B cell (primary cell): ENCODE measurements around the gene DCDC1. TPM values are rescaled to one million over a fixed set of nuclear protein-coding genes. Genes with fewer than 3 reads are reported as not detected.

Source experiments
- ATAC-seq: fragments of 200-7000 bp; cut with Tn5 transposase; one replicate; pipeline ENCODE4 v1.10.0; 2021; ENCODE audit warnings: low read depth, mild to moderate bottlenecking, moderate number of reproducible peaks, moderate library complexity
- CTCF ChIA-PET: fragments of 350-600 bp; sonication (Branson Sonifier 250); formaldehyde crosslinking; loops from one replicate; lab custom pipeline; 2021; ENCODE audit warnings: antibody characterized with exemption, inconsistent platforms; lab: Charles Lee
- POLR2A ChIA-PET: fragments of 350-600 bp; sonication (Branson Sonifier 250); formaldehyde crosslinking; loops from one replicate; lab custom pipeline; 2021; ENCODE audit warnings: antibody characterized with exemption; lab: Charles Lee
- DNase-seq: peaks from one replicate; pipeline ENCODE4 v3.0.0; 2013
- H2AFZ ChIP-seq: 2 replicates; pipeline ENCODE4 v1.6.1; 2012; ENCODE audit warnings: mild to moderate bottlenecking, low read depth, low read length; ENCODE audit not compliant: insufficient read depth, poor library complexity, severe bottlenecking
- H3K27ac ChIP-seq, 2 donors: 1 replicate in 1 of 2; 2 replicates in 1 of 2; pipeline ENCODE4 v1.5.1; 2012 to 2013; ENCODE audit warnings: low read length in 2 of 2, mild to moderate bottlenecking in 2 of 2, moderate library complexity in 1 of 2
- H3K27me3 ChIP-seq, 4 experiments: fragments of 200-600 bp in 1 of 4; sonication (generic) in 1 of 4; replicated peaks in 1 of 4; 1 replicate in 2 of 4; 2 replicates in 2 of 4; pipeline versions ENCODE4 v1.6.1 to v1.7.0; 2013 to 2016; ENCODE audit warnings: low read length in 3 of 4, mild to moderate bottlenecking in 2 of 4, mixed read lengths in 1 of 4, moderate library complexity in 1 of 4; ENCODE audit not compliant: insufficient read depth in 4 of 4, control insufficient read depth in 3 of 4; ENCODE audit errors: control extremely low read depth in 1 of 4
- H3K36me3 ChIP-seq, 2 experiments: replicated peaks in 1 of 2; 1 replicate in 1 of 2; 2 replicates in 1 of 2; pipeline versions ENCODE4 v1.6.1 to v1.7.1; 2013; ENCODE audit warnings: low read length in 1 of 2; ENCODE audit not compliant: insufficient read depth in 2 of 2, control insufficient read depth in 1 of 2; ENCODE audit errors: control extremely low read depth in 1 of 2, extremely low read depth in 1 of 2
- H3K4me1 ChIP-seq, 2 donors: fragments of 200-600 bp in 1 of 2; sonication (generic) in 1 of 2; 1 replicate in 1 of 2; 2 replicates in 1 of 2; pipeline versions ENCODE4 v1.5.1 to v1.6.1; 2013 to 2017; ENCODE audit warnings: low read length in 2 of 2; ENCODE audit not compliant: control insufficient read depth in 2 of 2, insufficient read depth in 2 of 2
- H3K4me2 ChIP-seq: replicated peaks from 2 replicates; pipeline ENCODE3; 2012; ENCODE audit warnings: mild to moderate bottlenecking, low read depth, low read length; ENCODE audit not compliant: poor library complexity, severe bottlenecking
- H3K4me3 ChIP-seq, 5 experiments: fragments of 200-600 bp in 1 of 5; sonication (generic) in 1 of 5; 1 replicate in 3 of 5; 2 replicates in 2 of 5; pipeline versions ENCODE4 v1.5.1 to v1.7.0; 2011 to 2016; ENCODE audit warnings: low read length in 4 of 5, mild to moderate bottlenecking in 4 of 5, low read depth in 2 of 5, control low read depth in 1 of 5, moderate library complexity in 1 of 5; ENCODE audit not compliant: insufficient read depth in 1 of 5; ENCODE audit errors: control extremely low read depth in 1 of 5, extremely low read depth in 1 of 5
- H3K79me2 ChIP-seq: fragments of 200-600 bp; sonication (generic); one replicate; pipeline ENCODE4 v1.6.0; 2016; ENCODE audit warnings: low read length; ENCODE audit not compliant: control insufficient read depth, insufficient read depth
- H3K9ac ChIP-seq: fragments of 200-600 bp; sonication (generic); 2 replicates; pipeline ENCODE4 v1.6.1; 2017; ENCODE audit warnings: mild to moderate bottlenecking, low read length, moderate library complexity
- H3K9me3 ChIP-seq, 3 donors: one replicate each; pipeline versions ENCODE4 v1.6.1 to v1.7.1; 2013; ENCODE audit warnings: low read length in 2 of 3; ENCODE audit not compliant: control insufficient read depth in 2 of 3, insufficient read depth in 1 of 3; ENCODE audit errors: control extremely low read depth in 1 of 3
- H4K20me1 ChIP-seq: 2 replicates; pipeline ENCODE4 v1.6.0; 2012; ENCODE audit warnings: mild to moderate bottlenecking, low read length; ENCODE audit not compliant: insufficient read depth, control insufficient read depth, poor library complexity, severe bottlenecking
- H3K27ac Mint-ChIP-seq: one replicate; pipeline ENCODE4 v1.8.0; 2021; ENCODE audit warnings: mixed read lengths
- H3K27me3 Mint-ChIP-seq: one replicate; pipeline ENCODE4 v1.8.0; 2021; ENCODE audit warnings: mixed read lengths
- H3K4me1 Mint-ChIP-seq: one replicate; pipeline ENCODE4 v1.8.0; 2021; ENCODE audit warnings: mixed read lengths
- H3K4me3 Mint-ChIP-seq: one replicate; pipeline ENCODE4 v1.8.0; 2021; ENCODE audit warnings: mixed read lengths
- H3K9me3 Mint-ChIP-seq: one replicate; pipeline ENCODE4 v1.8.0; 2022; ENCODE audit warnings: mixed read lengths; ENCODE audit not compliant: insufficient read depth
- EZH2 ChIP-seq: IDR thresholded peaks from 2 replicates; pipeline ENCODE4 v1.6.1; 2012; ENCODE audit warnings: borderline replicate concordance, low read depth, mild to moderate bottlenecking, moderate library complexity, low read length; ENCODE audit not compliant: insufficient read depth, poor library complexity, severe bottlenecking
- WGBS: methylation state at CpG from one replicate; pipeline ENCODE4 v1.1.5; 2013; ENCODE audit warnings: missing lambda C conversion rate; ENCODE audit not compliant: insufficient coverage; 5-methylcytosine and 5-hydroxymethylcytosine counted together
- intact Hi-C: fragments of 100-400 bp; cut with micrococcal nuclease; formaldehyde crosslinking; loops from one replicate; pipeline ENCODE4 v1.10.0; 2022
- polyA plus RNA-seq: library from polyadenylated mRNA; depleted of rRNA; stranded (reverse); fragments of >200 nt; gene quantifications from 2 replicates; pipeline ENCODE4 v1.2.3, GENCODE V29; 2012
- total RNA-seq, 2 donors: library from RNA; stranded (reverse); fragments of 120-200 nt in 1 of 2; gene quantifications; 1 replicate in 1 of 2; 2 replicates in 1 of 2; pipeline versions ENCODE4 v1.2.3 to v1.2.4, GENCODE V29; 2013 to 2022
- TF ChIP-seq, protein P1 (sequence below): fragments of 200-600 bp; IDR thresholded peaks from one replicate; pipeline ENCODE4 v1.8.0; 2022; ENCODE audit warnings: antibody characterized with exemption, mild to moderate bottlenecking

The DCDC1 gene
- total and polyA plus RNA-seq, 2 donors (not counting 1 experiment from before 2014, with no cell fraction given): not detected

DNA sequence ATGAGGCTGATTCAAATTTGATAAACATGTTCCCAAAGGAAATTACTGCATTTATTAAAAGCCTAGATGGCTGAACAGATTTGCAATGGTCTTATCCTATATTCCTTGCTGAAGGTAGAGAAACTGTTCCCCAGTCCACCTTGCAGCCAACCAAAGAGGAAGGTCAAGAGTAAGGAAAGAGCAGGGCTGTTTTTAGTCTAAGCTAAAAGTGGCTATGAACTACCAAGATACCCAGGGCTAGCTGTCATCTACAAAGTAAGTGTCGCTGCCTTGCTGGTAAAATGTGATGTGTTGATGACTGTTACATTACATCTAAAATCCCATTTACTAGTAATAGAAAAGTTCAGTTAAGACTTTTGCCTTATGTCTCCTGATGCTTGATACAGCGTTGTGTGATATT is 493.3 kb downstream of the DCDC1 start:
- H3K4me2 ChIP-seq: no peak overlapping the region
- no peaks in the 10 kb centered on the region for H3K27me3 ChIP-seq
- no peak overlapping the region for H2AFZ ChIP-seq
- Mint-ChIP-seq H3K4me3 (no peak overlapping the region), H3K27ac (no peak overlapping the region), H3K9me3 (no peaks in the 10 kb centered on the region), H3K4me1 (no peaks in the 10 kb centered on the region), H3K27me3 (no peaks in the 10 kb centered on the region)
- no peaks in the 10 kb centered on the region for H3K9me3 ChIP-seq
- ATAC-seq (no peak), DNase-seq (no peak)
- no peak overlapping the region for H3K4me3 ChIP-seq
- H4K20me1 ChIP-seq: no peaks in the 10 kb centered on the region
- POLR2A ChIA-PET: no interaction called here
- H3K4me1 ChIP-seq: no peaks in the 10 kb centered on the region
- no peaks in the 10 kb centered on the region for H3K36me3 ChIP-seq
- H3K27ac ChIP-seq: no peak overlapping the region
- intact Hi-C loops: no loop called here
- no peak for TF ChIP-seq EZH2
- TF ChIP-seq, protein P1, sequence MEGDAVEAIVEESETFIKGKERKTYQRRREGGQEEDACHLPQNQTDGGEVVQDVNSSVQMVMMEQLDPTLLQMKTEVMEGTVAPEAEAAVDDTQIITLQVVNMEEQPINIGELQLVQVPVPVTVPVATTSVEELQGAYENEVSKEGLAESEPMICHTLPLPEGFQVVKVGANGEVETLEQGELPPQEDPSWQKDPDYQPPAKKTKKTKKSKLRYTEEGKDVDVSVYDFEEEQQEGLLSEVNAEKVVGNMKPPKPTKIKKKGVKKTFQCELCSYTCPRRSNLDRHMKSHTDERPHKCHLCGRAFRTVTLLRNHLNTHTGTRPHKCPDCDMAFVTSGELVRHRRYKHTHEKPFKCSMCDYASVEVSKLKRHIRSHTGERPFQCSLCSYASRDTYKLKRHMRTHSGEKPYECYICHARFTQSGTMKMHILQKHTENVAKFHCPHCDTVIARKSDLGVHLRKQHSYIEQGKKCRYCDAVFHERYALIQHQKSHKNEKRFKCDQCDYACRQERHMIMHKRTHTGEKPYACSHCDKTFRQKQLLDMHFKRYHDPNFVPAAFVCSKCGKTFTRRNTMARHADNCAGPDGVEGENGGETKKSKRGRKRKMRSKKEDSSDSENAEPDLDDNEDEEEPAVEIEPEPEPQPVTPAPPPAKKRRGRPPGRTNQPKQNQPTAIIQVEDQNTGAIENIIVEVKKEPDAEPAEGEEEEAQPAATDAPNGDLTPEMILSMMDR: no peak
- 100% methylated on average over 1 of the region's 2 CpGs for WGBS
- H3K79me2 ChIP-seq: no peaks in the 10 kb centered on the region
- H3K9ac ChIP-seq: no peak overlapping the region
- CTCF ChIA-PET: no interaction called here

- Histone ChIP-seq H3K9ac (no peak overlapping the region), H3K4me3 (no peak overlapping the region), H3K4me2 (no peak overlapping the region), H2AFZ (no peak overlapping the region), H3K79me2 (no peaks in the 10 kb centered on the region), H3K4me1 (no peaks in the 10 kb centered on the region), H3K27me3 (no peaks in the 10 kb centered on the region), H3K9me3 (no peaks in the 10 kb centered on the region), H3K36me3 (no peaks in the 10 kb centered on the region), H3K27ac (no peak overlapping the region), H4K20me1 (no peaks in the 10 kb centered on the region)
- H3K4me1 Mint-ChIP-seq: no peaks in the 10 kb centered on the region
- no peaks in the 10 kb centered on the region for H3K9me3 Mint-ChIP-seq
- POLR2A ChIA-PET: no interaction called here
- ATAC-seq (no peak), DNase-seq (no peak)
- intact Hi-C loops: no loop called here
- CTCF ChIA-PET: no interaction called here
- H3K27me3 Mint-ChIP-seq: no peaks in the 10 kb centered on the region
- TF ChIP-seq, protein P1: no peak
- no peak for TF ChIP-seq EZH2
- WGBS: no CpG with 5 or more reads among the region's 2 CpGs
- H3K4me3 Mint-ChIP-seq: no peak overlapping the region
- H3K27ac Mint-ChIP-seq: no peak overlapping the region
Measured at GRCh38 chr11:30875806-30876205, 493.7 kb downstream of the DCDC1 start.
